GM18861 (cell line): ENCODE results near the gene CSRNP3.
"Not testable (repeated sequence)": the region's sequence is repeated elsewhere in the genome, so short reads cannot be mapped to it uniquely, and the experiment has no call there.

Experiments used
- ATAC-seq: cut with Tn5 transposase; IDR thresholded peaks from one replicate; pipeline ENCODE4 v1.9.1; 2021; ENCODE audit not compliant: unreplicated experiment

Gene CSRNP3

GRCh38 chr2:165584126-165584654 lies 114.7 kb downstream of the CSRNP3 start:
- ATAC-seq: no peak

- no peak for ATAC-seq
These were observed 116.5 kb downstream of the CSRNP3 start for GRCh38 chr2:165586019-165586418.

GRCh38 chr2:165587335-165587938 lies 117.9 kb downstream of the CSRNP3 start:
- peak; percentile 88 for ATAC-seq

GRCh38 chr2:165590999-165591398 lies 121.5 kb downstream of the CSRNP3 start:
- ATAC-seq: not testable (repeated sequence)

- ATAC-seq: no peak
These were observed 123.6 kb downstream of the CSRNP3 start for GRCh38 chr2:165593081-165593480.

GRCh38 chr2:165594231-165594934 lies 124.9 kb downstream of the CSRNP3 start:
- ATAC-seq: peak; percentile 45

GRCh38 chr2:165594935-165595255 lies 125.4 kb downstream of the CSRNP3 start:
- ATAC-seq: peak; percentile 96

GRCh38 chr2:165596788-165597187 lies 127.3 kb downstream of the CSRNP3 start:
- ATAC-seq: no peak

GRCh38 chr2:165601065-165601830 lies 131.8 kb downstream of the CSRNP3 start:
- no peak for ATAC-seq

GRCh38 chr2:165601928-165602521 lies 132.5 kb downstream of the CSRNP3 start:
- no peak for ATAC-seq

GRCh38 chr2:165609672-165610071 lies 140.2 kb downstream of the CSRNP3 start:
- ATAC-seq: no peak

GRCh38 chr2:165610591-165611029 lies 141.1 kb downstream of the CSRNP3 start:
- ATAC-seq: no peak

GRCh38 chr2:165617741-165618481 lies 148.4 kb downstream of the CSRNP3 start:
- ATAC-seq: no peak

GRCh38 chr2:165618806-165619205 lies 149.3 kb downstream of the CSRNP3 start:
- ATAC-seq: no peak

- ATAC-seq: no peak
These were observed 151.6 kb downstream of the CSRNP3 start for GRCh38 chr2:165621086-165621560.

GRCh38 chr2:165623161-165623560 lies 153.7 kb downstream of the CSRNP3 start:
- ATAC-seq: no peak

- no peak for ATAC-seq
These were observed 154.4 kb downstream of the CSRNP3 start for GRCh38 chr2:165623783-165624469.

GRCh38 chr2:165624470-165624800 lies 154.9 kb downstream of the CSRNP3 start:
- ATAC-seq: no peak

- ATAC-seq: peak; percentile 58
These were observed 158.0 kb downstream of the CSRNP3 start for GRCh38 chr2:165627470-165627869.

GRCh38 chr2:165629776-165630175 lies 160.3 kb downstream of the CSRNP3 start:
- ATAC-seq: no peak
